Stomach (tissue), 4 donors: Measurements from ENCODE around the gene TRIM66.

Experiments
- CTCF ChIP-seq, 7 experiments: fragments of 450-650 bp in 4 of 7; fragments of 200-600 bp in 3 of 7; sonication (generic) in 3 of 7; IDR thresholded peaks; one replicate each; pipeline ENCODE4 v1.5.1; 2016 to 2019; ENCODE audit warnings: antibody characterized with exemption in 7 of 7, control low read depth in 2 of 7, mild to moderate bottlenecking in 1 of 7
- EP300 ChIP-seq: sonication (generic); formaldehyde crosslinking; IDR thresholded peaks from one replicate; pipeline ENCODE4 v1.6.1; 2017; ENCODE audit warnings: antibody characterized with exemption

GRCh38 chr11:8686325-8686724 lies 3.9 kb upstream of the TRIM66 start:
- TF ChIP-seq EP300 (no peak), CTCF (IDR thresholded peaks at IDR 0.05) (no peak)
